Kidney (tissue), 14 donors: Measurements from ENCODE around the gene ESRRG. TPM values are rescaled to one million over a fixed set of nuclear protein-coding genes. Genes with fewer than 3 reads are reported as not detected.

Experiments used
- DNase-seq, 5 donors: peaks; one replicate each; pipeline ENCODE4 v3.0.0-alpha.2; 2013 to 2020
- FAIRE-seq: peaks from 2 replicates; lab custom pipeline; 2012; peaks lifted over from hg19 to GRCh38; lab: Jason Lieb, UNC
- H3K27ac ChIP-seq, 2 donors: one replicate each; pipeline ENCODE4 v1.7.0; 2013; ENCODE audit warnings: low read depth in 2 of 2, low read length in 2 of 2, inconsistent platforms in 1 of 2
- H3K27me3 ChIP-seq: one replicate; pipeline ENCODE4 v1.7.1; 2013; ENCODE audit warnings: low read length, inconsistent platforms; ENCODE audit not compliant: control insufficient read depth, insufficient read depth
- H3K36me3 ChIP-seq, 3 donors: one replicate each; pipeline versions ENCODE4 v1.7.0 to v1.7.1; 2013; ENCODE audit warnings: low read length in 3 of 3, control low read depth in 1 of 3, inconsistent platforms in 1 of 3; ENCODE audit not compliant: insufficient read depth in 3 of 3, control insufficient read depth in 2 of 3
- H3K4me1 ChIP-seq, 3 donors: one replicate each; pipeline versions ENCODE4 v1.7.0 to v1.7.1; 2013; ENCODE audit warnings: low read length in 3 of 3, inconsistent platforms in 1 of 3, low read depth in 1 of 3; ENCODE audit not compliant: control insufficient read depth in 2 of 3, insufficient read depth in 2 of 3
- H3K4me3 ChIP-seq, 3 donors: one replicate each; pipeline versions ENCODE4 v1.7.0 to v1.8.1; 2013; ENCODE audit warnings: low read length in 3 of 3, control low read depth in 1 of 3, inconsistent platforms in 1 of 3
- H3K9ac ChIP-seq, 3 donors: one replicate each; pipeline versions ENCODE4 v1.7.0 to v1.7.1; 2013; ENCODE audit warnings: low read length in 3 of 3, control low read depth in 1 of 3, inconsistent platforms in 1 of 3
- H3K9me3 ChIP-seq, 3 donors: one replicate each; pipeline versions ENCODE4 v1.7.0 to v1.7.1; 2013; ENCODE audit warnings: low read length in 3 of 3, control low read depth in 1 of 3, inconsistent platforms in 1 of 3; ENCODE audit not compliant: control insufficient read depth in 2 of 3, insufficient read depth in 1 of 3
- intact Hi-C: fragments of 100-400 bp; cut with DNase I; formaldehyde crosslinking; loops from one replicate; pipeline ENCODE4 v1.11.1; 2022
- polyA plus RNA-seq: library from polyadenylated mRNA; stranded (reverse); fragments of 350-450 nt; fragmentation: Illumina TruSeq; extraction: RNeasy Lipid Tissue Mini Kit (QIAGEN cat#74804); gene quantifications from one replicate; pipeline ENCODE4 v1.2.3, GENCODE V29; 2014; ENCODE audit warnings: low read depth, low replicate concordance; ENCODE audit not compliant: insufficient read depth
- total RNA-seq: library from RNA; stranded (reverse); fragmentation: NEBNext Ultra II Directional; extraction: Animal tissue kit (Norgen Biotek cat#: 25700); gene quantifications from one replicate; pipeline ENCODE4 v1.2.1, GENCODE V29; 2021
- TF ChIP-seq, protein P1 (sequence below): IDR thresholded peaks from 3 replicates; pipeline ENCODE4 v1.5.1; 2012; ENCODE audit warnings: mild to moderate bottlenecking, moderate library complexity, borderline replicate concordance; ENCODE audit not compliant: insufficient read depth; ENCODE audit errors: extremely low read depth
- donor health status: control.
- donor health status: control.
- donor health status: control.
- donor health status: control.
- donor health status: control.
- donor health status: DM: yes; HTN: yes; CAD: no.
- donor health status: Normal renal cell carcinoma (clear cell type).

The ESRRG gene
- total and polyA plus RNA-seq, 2 donors from 2014 or later, result 11.9 to 25.3 TPM

DNA sequence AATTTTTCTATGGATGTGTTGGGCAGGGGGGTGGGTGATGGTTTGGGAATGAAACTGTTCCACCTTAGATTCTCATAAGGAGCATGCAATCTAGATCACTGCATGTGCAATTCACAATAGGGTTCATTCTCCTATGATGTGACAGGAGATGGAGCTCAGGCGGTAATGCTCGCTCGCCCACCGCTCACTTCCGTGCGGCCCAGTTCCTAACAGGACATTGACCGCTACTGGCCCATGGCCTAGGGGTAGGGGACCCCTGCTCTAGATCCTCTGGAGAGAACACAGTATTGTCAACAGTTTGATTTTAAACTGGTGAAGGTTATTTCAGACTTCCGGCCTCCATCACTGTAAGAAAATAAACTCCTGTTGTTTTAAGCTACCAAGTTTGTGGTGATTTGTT, 245.0 kb downstream of the ESRRG start:
- Histone ChIP-seq H3K9ac (no peak overlapping the region), H3K4me3 (no peak overlapping the region), H3K4me1 (no peaks in the 10 kb centered on the region), H3K27ac (no peak overlapping the region), H3K9me3 (no peaks in the 10 kb centered on the region), H3K36me3 (no peaks in the 10 kb centered on the region), H3K27me3 (no peaks in the 10 kb centered on the region)
- DNase-seq (no peak), FAIRE-seq (no peak)
- intact Hi-C loops, result no loop called here
- TF ChIP-seq, protein P1, sequence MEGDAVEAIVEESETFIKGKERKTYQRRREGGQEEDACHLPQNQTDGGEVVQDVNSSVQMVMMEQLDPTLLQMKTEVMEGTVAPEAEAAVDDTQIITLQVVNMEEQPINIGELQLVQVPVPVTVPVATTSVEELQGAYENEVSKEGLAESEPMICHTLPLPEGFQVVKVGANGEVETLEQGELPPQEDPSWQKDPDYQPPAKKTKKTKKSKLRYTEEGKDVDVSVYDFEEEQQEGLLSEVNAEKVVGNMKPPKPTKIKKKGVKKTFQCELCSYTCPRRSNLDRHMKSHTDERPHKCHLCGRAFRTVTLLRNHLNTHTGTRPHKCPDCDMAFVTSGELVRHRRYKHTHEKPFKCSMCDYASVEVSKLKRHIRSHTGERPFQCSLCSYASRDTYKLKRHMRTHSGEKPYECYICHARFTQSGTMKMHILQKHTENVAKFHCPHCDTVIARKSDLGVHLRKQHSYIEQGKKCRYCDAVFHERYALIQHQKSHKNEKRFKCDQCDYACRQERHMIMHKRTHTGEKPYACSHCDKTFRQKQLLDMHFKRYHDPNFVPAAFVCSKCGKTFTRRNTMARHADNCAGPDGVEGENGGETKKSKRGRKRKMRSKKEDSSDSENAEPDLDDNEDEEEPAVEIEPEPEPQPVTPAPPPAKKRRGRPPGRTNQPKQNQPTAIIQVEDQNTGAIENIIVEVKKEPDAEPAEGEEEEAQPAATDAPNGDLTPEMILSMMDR, result no peak

DNA sequence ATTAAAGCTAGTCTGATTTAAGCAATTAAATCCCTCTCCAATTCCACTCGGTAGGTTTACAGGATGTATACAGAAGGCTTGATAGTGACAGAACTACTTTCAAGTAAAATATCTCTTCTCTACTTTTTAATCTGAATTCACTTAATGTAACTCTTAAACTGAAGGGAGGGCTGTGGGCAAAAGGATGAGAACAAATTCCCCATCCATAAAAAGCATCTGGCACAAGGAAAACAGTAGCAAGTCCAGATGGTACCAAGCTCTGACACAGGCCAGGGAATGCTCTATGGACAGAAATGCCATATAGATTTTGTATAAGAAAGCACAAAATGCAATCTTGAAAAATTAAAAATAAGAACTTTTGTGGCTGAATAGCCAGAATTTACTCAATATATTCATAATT, 246.9 kb downstream of the ESRRG start:
- H3K4me3 ChIP-seq, result no peak overlapping the region
- FAIRE-seq (no peak), DNase-seq (no peak)
- H3K4me1 ChIP-seq, result no peaks in the 10 kb centered on the region
- H3K27ac ChIP-seq, result no peak overlapping the region
- H3K9me3 ChIP-seq, result no peaks in the 10 kb centered on the region
- no peaks in the 10 kb centered on the region for H3K27me3 ChIP-seq
- H3K9ac ChIP-seq, result no peak overlapping the region
- TF ChIP-seq, protein P1, result no peak
- intact Hi-C loops, result no loop called here
- no peaks in the 10 kb centered on the region for H3K36me3 ChIP-seq

DNA sequence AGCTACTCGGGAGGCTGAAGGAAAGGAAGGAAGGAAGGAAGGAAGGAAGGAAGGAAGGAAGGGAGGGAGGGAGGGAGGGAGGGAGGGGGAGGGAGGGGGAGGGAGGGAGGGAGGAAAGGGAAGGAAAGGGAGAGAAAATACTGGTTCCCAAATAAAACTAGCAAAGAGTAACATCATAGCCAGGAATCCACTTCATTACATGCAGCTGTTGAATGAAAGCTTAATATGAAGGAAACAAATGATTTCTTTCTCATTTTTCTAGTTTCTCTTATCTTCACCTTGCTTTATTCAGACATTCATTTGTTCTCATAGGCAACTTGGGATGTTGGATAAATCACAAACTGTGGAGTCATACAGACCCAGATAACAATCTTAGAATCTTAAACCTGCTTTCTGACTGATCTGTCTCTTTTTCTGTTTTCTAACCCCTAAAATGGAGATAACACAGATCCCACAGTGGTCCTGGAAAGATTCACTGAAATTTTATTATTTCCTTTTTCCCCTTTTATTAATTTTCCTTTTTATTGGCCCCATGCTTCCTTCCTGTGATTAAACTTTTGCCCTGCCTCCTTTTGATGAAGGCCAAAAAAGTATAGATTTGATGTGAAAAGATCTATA, 247.5 kb downstream of the ESRRG start:
- intact Hi-C loops, result no loop called here
- no peaks in the 10 kb centered on the region for H3K9me3 ChIP-seq
- no peak overlapping the region for H3K27ac ChIP-seq
- no peaks in the 10 kb centered on the region for H3K27me3 ChIP-seq
- TF ChIP-seq, protein P1, result no peak
- no peak overlapping the region for H3K9ac ChIP-seq
- no peaks in the 10 kb centered on the region for H3K36me3 ChIP-seq
- FAIRE-seq, result no peak
- no peak for DNase-seq
- no peak overlapping the region for H3K4me3 ChIP-seq
- no peaks in the 10 kb centered on the region for H3K4me1 ChIP-seq
